Mammary epithelial cell (primary cell): ENCODE results near the gene IKBKG.

ENCODE experiments used
- CTCF ChIP-seq, 2 donors: IDR thresholded peaks in 1 of 2; conservative IDR thresholded peaks in 1 of 2; 2 replicates each; pipeline ENCODE4 v1.5.1; 2011 to 2012; ENCODE audit warnings: inconsistent platforms in 2 of 2, low read length in 2 of 2, mild to moderate bottlenecking in 2 of 2, control low read depth in 1 of 2, low read depth in 1 of 2; ENCODE audit not compliant: insufficient read depth in 1 of 2; ENCODE audit errors: extremely low read depth in 1 of 2
- EZH2 ChIP-seq: IDR thresholded peaks from 2 replicates; pipeline ENCODE4 v1.6.1; 2012; ENCODE audit warnings: low read length, inconsistent platforms, borderline replicate concordance

GRCh38 chrX:154593201-154593600, 45.8 kb downstream of the IKBKG start:
- no peak for TF ChIP-seq CTCF (conservative IDR thresholded peaks at IDR 0.05 in 1 of 2, IDR thresholded peaks at IDR 0.05 in 1 of 2; ENCODE audit: extremely low read depth in 1 of 2, insufficient read depth in 1 of 2, low read depth in 1 of 2, low read length in 2 of 2)
- no peak for TF ChIP-seq EZH2
